ENCODE measurements around the gene ZNFX1. TPM values are rescaled to one million over a fixed set of nuclear protein-coding genes. Genes with fewer than 3 reads are reported as not detected.

ZNFX1 gene
- total RNA-seq, 5 donors from 2014 or later (not counting 1 experiment from before 2014, with no cell fraction given): 53.8 to 72.2 (median 64.7) TPM

Other genes starting within 250 kb of the ZNFX1 start
- gene CSE1L, start 231.7 kb downstream of the ZNFX1 start, total RNA-seq: 10 to 100 TPM; 29.3 to 41.7 (median 37.4) TPM
- gene STAU1, start 89.7 kb downstream of the ZNFX1 start, total RNA-seq: 10 to 100 TPM; 39.3 to 52.8 (median 43.6) TPM
- 10 to 100 TPM; 57.7 to 92.3 (median 59.2) TPM for gene DDX27, start 58.6 kb downstream of the ZNFX1 start, total RNA-seq
- gene KCNB1, start 204.6 kb upstream of the ZNFX1 start, total RNA-seq: under 1 TPM in 4 of 5 donors, not detected in 1; 0.03 to 0.13 (median 0.12) TPM

Data from T-cell (primary cell).